HepG2 (cell line): ENCODE results near the gene MCRIP2. TPM values are rescaled to one million over a fixed set of nuclear protein-coding genes. Genes with fewer than 3 reads are reported as not detected.

ENCODE experiments used
- ATAC-seq: fragments of 200-7000 bp; cut with Tn5 transposase; 3 replicates; pipeline ENCODE4 v1.9.1; 2020; ENCODE audit warnings: mild to moderate bottlenecking, moderate library complexity
- BruUV-seq: library from RNA; stranded (reverse); fragments of 400-500 nt; replicated peaks from 2 replicates; lab custom pipeline; 2021; lab: Mats Ljungman, UMichigan
- CTCF ChIA-PET: fragments of 300-600 bp; formaldehyde crosslinking; extraction: SDS; loops from one replicate; lab custom pipeline; 2021; ENCODE audit warnings: low total read pairs, inconsistent platforms, low intra/inter-chr PET ratio; lab: Yijun Ruan, JAX
- POLR2A ChIA-PET: fragments of 350-600 bp; sonication (Branson Sonifier 250); formaldehyde crosslinking; loops from one replicate; lab custom pipeline; 2020; ENCODE audit warnings: antibody characterized with exemption, inconsistent platforms; lab: Yijun Ruan, JAX
- DNase-seq: peaks from one replicate; pipeline ENCODE4 v3.0.0-alpha.2; 2015; ENCODE audit warnings: low spot score
- FAIRE-seq: peaks from 3 replicates; lab custom pipeline; 2011; peaks lifted over from hg19 to GRCh38; lab: Jason Lieb, UNC
- H2AFZ ChIP-seq: one replicate; pipeline ENCODE4 v1.6.1; 2011; ENCODE audit warnings: low read length, inconsistent platforms
- H3K27ac ChIP-seq: fragments of 300-600 bp; 3 replicates; pipeline ENCODE4 v1.8.0; 2011; ENCODE audit warnings: mixed run types, mild to moderate bottlenecking, mixed read lengths, low read length, inconsistent platforms; ENCODE audit not compliant: insufficient read depth; ENCODE audit errors: extremely low read length
- H3K27me3 ChIP-seq, 2 experiments: fragments of 200-600 bp in 1 of 2; 2 replicates in 1 of 2; 3 replicates in 1 of 2; pipeline versions ENCODE4 v1.6.0 to v1.8.0; 2011; ENCODE audit warnings: low read length in 2 of 2, mild to moderate bottlenecking in 2 of 2, moderate library complexity in 2 of 2, inconsistent platforms in 1 of 2; ENCODE audit not compliant: insufficient read depth in 2 of 2, control insufficient read depth in 1 of 2
- H3K36me3 ChIP-seq, 2 experiments: fragments of 200-600 bp in 1 of 2; replicated peaks in 1 of 2; 2 replicates in 1 of 2; 3 replicates in 1 of 2; pipeline versions ENCODE4 v1.5.1 to v1.8.0; 2011; ENCODE audit warnings: low read length in 2 of 2, inconsistent platforms in 1 of 2; ENCODE audit not compliant: insufficient read depth in 2 of 2, control insufficient read depth in 1 of 2
- H3K4me1 ChIP-seq: 2 replicates; pipeline ENCODE4 v1.5.1; 2012; ENCODE audit warnings: low read length, inconsistent platforms; ENCODE audit not compliant: insufficient read depth
- H3K4me2 ChIP-seq: 2 replicates; pipeline ENCODE4 v1.6.0; 2011; ENCODE audit warnings: low read depth, low read length, inconsistent platforms
- H3K4me3 ChIP-seq, 3 experiments: fragments of 200-600 bp in 1 of 3; sonication (generic), shearing (Covaris generic) in 1 of 3; replicated peaks in 1 of 3; 2 replicates each; pipeline ENCODE4 v1.5.1; 2011 to 2016; ENCODE audit warnings: low read length in 3 of 3, inconsistent platforms in 2 of 3, low read depth in 2 of 3, mild to moderate bottlenecking in 2 of 3, control low read depth in 1 of 3, mixed read lengths in 1 of 3; ENCODE audit not compliant: insufficient read depth in 1 of 3
- H3K79me2 ChIP-seq: one replicate; pipeline ENCODE4 v1.6.1; 2011; ENCODE audit warnings: low read length, inconsistent platforms; ENCODE audit not compliant: insufficient read depth
- H3K9ac ChIP-seq: 2 replicates; pipeline ENCODE4 v1.6.0; 2011; ENCODE audit warnings: mild to moderate bottlenecking, low read depth, low read length, inconsistent platforms; ENCODE audit not compliant: insufficient read depth
- H3K9me3 ChIP-seq: 2 replicates; pipeline ENCODE4 v1.5.1; 2012; ENCODE audit warnings: mild to moderate bottlenecking, low read length
- H4K20me1 ChIP-seq: 2 replicates; pipeline ENCODE4 v1.6.0; 2011; ENCODE audit warnings: inconsistent platforms, mild to moderate bottlenecking, low read length, moderate library complexity; ENCODE audit not compliant: insufficient read depth
- MYNN ChIP-seq: sonication (generic); formaldehyde crosslinking; IDR thresholded peaks from 2 replicates; pipeline ENCODE4 v1.4.0; 2020; ENCODE audit warnings: mild to moderate bottlenecking, low read depth, missing genetic modification reagents
- ZNF510 ChIP-seq: sonication (generic); formaldehyde crosslinking; IDR thresholded peaks from 2 replicates; pipeline ENCODE4 v1.4.0; 2020; ENCODE audit warnings: low read depth, mild to moderate bottlenecking, missing genetic modification reagents
- ZNF629 ChIP-seq: sonication (generic); formaldehyde crosslinking; conservative IDR thresholded peaks from 2 replicates; pipeline ENCODE4 v1.5.0; 2020; ENCODE audit warnings: missing genetic modification reagents
- WGBS: methylation state at CpG from one replicate; pipeline ENCODE4 v1.1.6; 2017; ENCODE audit warnings: low lambda C conversion rate; 5-methylcytosine and 5-hydroxymethylcytosine counted together
- in situ Hi-C: cut with HindIII; loops from 2 replicates; pipeline ENCODE4 v1.10.0; 2017; ENCODE audit warnings: low pct_unique_long_range_greater_than_20kb; ENCODE audit not compliant: extremely low pct_ligation_motif_present
- intact Hi-C: fragments of 100-400 bp; cut with micrococcal nuclease; formaldehyde crosslinking; loops from one replicate; pipeline ENCODE4 v1.10.0; 2022; ENCODE audit not compliant: unreplicated experiment
- polyA plus RNA-seq, 8 experiments: library from polyadenylated mRNA; depleted of rRNA in 3 of 8; stranded (reverse) in 7 of 8; unstranded in 1 of 8; fragments of >200 nt; fragmentation: Illumina TruSeq in 4 of 8; extraction: Trizol in 4 of 8; gene quantifications; 2 replicates each; pipeline versions ENCODE4 v1.2.1 to v1.2.3, GENCODE V29; 2011 to 2016; ENCODE audit warnings: low read depth in 4 of 8, missing spikeins in 1 of 8, mixed read lengths in 1 of 8; ENCODE audit not compliant: insufficient read depth in 1 of 8
- total RNA-seq, 5 experiments: library from RNA; depleted of rRNA; stranded (reverse); fragments of >200 nt; fragmentation: Illumina TruSeq; extraction: Trizol; gene quantifications; 2 replicates each; pipeline ENCODE4 v1.2.3, GENCODE V29; 2016; ENCODE audit warnings: low read depth in 1 of 5
- TF ChIP-seq, protein P1 (sequence below): sonication (generic); formaldehyde crosslinking; IDR thresholded peaks from 2 replicates; pipeline ENCODE4 v1.4.0; 2020; ENCODE audit warnings: missing genetic modification reagents
- TF ChIP-seq, protein P2 (sequence below): sonication (generic); formaldehyde crosslinking; IDR thresholded peaks from 2 replicates; pipeline ENCODE4 v1.4.0; 2020; ENCODE audit warnings: missing genetic modification reagents
- TF ChIP-seq, protein P3 (sequence below): sonication (generic); formaldehyde crosslinking; IDR thresholded peaks from 2 replicates; pipeline ENCODE4 v1.5.0; 2020; ENCODE audit warnings: missing genetic modification reagents

Gene MCRIP2
- total and polyA plus RNA-seq, 2 of the 13 experiments (the other 11 are each of a cell fraction or from before 2014, with no cell fraction given), result 39.6 to 76.7 TPM

- TF ChIP-seq, protein P1, sequence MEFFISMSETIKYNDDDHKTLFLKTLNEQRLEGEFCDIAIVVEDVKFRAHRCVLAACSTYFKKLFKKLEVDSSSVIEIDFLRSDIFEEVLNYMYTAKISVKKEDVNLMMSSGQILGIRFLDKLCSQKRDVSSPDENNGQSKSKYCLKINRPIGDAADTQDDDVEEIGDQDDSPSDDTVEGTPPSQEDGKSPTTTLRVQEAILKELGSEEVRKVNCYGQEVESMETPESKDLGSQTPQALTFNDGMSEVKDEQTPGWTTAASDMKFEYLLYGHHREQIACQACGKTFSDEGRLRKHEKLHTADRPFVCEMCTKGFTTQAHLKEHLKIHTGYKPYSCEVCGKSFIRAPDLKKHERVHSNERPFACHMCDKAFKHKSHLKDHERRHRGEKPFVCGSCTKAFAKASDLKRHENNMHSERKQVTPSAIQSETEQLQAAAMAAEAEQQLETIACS (CRISPR knock-in tag), result no peak
Measured at GRCh38 chr16:595094-595528, 46.5 kb upstream of the MCRIP2 start (continued).

DNA sequence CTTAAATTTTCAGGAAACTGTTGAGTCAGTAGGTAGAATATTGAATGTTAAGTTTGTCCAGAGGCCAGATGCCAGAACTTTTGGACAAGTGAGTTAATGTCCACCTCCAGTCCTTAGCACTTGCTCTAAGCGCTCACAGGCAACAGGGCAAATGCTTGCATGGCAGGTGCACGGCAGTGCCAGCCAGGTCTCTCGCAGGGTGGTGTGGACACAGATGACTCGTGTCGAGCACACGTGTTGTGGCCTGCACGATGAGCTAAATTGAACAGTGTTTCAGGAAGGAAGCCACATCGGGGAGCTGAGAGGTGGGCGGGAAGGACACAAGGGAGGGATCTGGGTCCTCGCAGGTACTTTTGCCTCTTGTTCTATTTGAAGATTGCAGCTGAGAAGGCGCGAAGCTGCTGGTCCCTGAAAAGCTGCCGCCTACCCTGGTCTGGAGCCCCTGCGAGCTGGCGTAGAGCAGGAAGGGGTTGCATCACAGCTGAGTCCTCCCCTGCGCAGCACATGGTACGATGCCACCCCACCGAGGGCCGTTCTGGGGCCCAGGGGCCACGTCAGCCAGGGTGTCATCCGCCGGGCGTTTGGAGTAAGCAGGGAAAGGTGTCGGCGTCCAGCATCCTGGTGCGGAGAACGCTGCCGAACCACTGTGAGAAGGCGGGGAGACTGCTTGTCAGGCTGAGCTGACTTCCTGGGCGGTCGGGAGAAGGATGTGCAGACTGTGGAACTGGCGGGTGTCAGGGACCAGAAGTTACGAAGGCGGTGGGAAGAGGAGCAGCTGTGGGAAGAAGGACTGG is 45.5 kb upstream of the MCRIP2 start:
- intact Hi-C loops, result no loop called here
- no peak for TF ChIP-seq ZNF629 (CRISPR knock-in tag)
- Histone ChIP-seq H3K79me2 (peaks cover 36% of the 10 kb centered on the region), H3K4me1 (peaks cover 29% of the 10 kb centered on the region), H4K20me1 (peaks cover 2% of the 10 kb centered on the region; the same call in 1 of the 2 replicates), H3K9me3 (no peaks in the 10 kb centered on the region), H3K4me2 (no peak overlapping the region), H2AFZ (no peak overlapping the region), H3K27me3 (no peaks in the 10 kb centered on the region; a peak in 1 of 5 replicates), H3K36me3 (peaks cover 6 to 11% of the 10 kb centered on the region in 2 experiments; a peak in 4 of 5 replicates), H3K4me3 (no peak overlapping the region), H3K9ac (no peak overlapping the region), H3K27ac (no peak overlapping the region)
- BruUV-seq, result no TSS peak
- 98% methylated on average over 31 of the region's 34 CpGs for WGBS
- FAIRE-seq (no peak), ATAC-seq (no peak), DNase-seq (no peak)
- ChIA-PET CTCF (no interaction called here), POLR2A (no interaction called here)
- in situ Hi-C loops, result no loop called here

- peaks cover 32% of the 10 kb centered on the region for H3K79me2 ChIP-seq
- H3K36me3 ChIP-seq, result peaks cover 6 to 11% of the 10 kb centered on the region in 2 experiments; a peak in 4 of 5 replicates
- POLR2A ChIA-PET, result no interaction called here
- no peaks in the 10 kb centered on the region for H4K20me1 ChIP-seq
- TF ChIP-seq, protein P2, sequence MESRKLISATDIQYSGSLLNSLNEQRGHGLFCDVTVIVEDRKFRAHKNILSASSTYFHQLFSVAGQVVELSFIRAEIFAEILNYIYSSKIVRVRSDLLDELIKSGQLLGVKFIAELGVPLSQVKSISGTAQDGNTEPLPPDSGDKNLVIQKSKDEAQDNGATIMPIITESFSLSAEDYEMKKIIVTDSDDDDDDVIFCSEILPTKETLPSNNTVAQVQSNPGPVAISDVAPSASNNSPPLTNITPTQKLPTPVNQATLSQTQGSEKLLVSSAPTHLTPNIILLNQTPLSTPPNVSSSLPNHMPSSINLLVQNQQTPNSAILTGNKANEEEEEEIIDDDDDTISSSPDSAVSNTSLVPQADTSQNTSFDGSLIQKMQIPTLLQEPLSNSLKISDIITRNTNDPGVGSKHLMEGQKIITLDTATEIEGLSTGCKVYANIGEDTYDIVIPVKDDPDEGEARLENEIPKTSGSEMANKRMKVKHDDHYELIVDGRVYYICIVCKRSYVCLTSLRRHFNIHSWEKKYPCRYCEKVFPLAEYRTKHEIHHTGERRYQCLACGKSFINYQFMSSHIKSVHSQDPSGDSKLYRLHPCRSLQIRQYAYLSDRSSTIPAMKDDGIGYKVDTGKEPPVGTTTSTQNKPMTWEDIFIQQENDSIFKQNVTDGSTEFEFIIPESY, result peak; percentile 78
- TF ChIP-seq, protein P3, sequence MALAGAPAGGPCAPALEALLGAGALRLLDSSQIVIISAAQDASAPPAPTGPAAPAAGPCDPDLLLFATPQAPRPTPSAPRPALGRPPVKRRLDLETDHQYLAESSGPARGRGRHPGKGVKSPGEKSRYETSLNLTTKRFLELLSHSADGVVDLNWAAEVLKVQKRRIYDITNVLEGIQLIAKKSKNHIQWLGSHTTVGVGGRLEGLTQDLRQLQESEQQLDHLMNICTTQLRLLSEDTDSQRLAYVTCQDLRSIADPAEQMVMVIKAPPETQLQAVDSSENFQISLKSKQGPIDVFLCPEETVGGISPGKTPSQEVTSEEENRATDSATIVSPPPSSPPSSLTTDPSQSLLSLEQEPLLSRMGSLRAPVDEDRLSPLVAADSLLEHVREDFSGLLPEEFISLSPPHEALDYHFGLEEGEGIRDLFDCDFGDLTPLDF (CRISPR knock-in tag), result no peak
- no peak for TF ChIP-seq MYNN (CRISPR knock-in tag)
- TF ChIP-seq ZNF510, result no peak
- H3K9me3 ChIP-seq, result no peaks in the 10 kb centered on the region
- H2AFZ ChIP-seq, result no peak overlapping the region
- FAIRE-seq (no peak), ATAC-seq (no peak), DNase-seq (no peak)
- peaks cover 23% of the 10 kb centered on the region for H3K4me1 ChIP-seq
- no peak overlapping the region for H3K27ac ChIP-seq
- in situ Hi-C loops, result no loop called here
- CTCF ChIA-PET, result no interaction called here
- intact Hi-C loops, result no loop called here
- no peaks in the 10 kb centered on the region; a peak in 1 of 5 replicates for H3K27me3 ChIP-seq
- H3K4me2 ChIP-seq, result no peak overlapping the region
- H3K4me3 ChIP-seq, result no peak overlapping the region
- 90% methylated on average over 12 of the region's 12 CpGs for WGBS
- BruUV-seq, result no TSS peak
- H3K9ac ChIP-seq, result no peak overlapping the region
Measured at GRCh38 chr16:596736-597060, 44.9 kb upstream of the MCRIP2 start.
